H1 (cell line): ENCODE results near the gene NR2C2AP. TPM values are rescaled to one million over a fixed set of nuclear protein-coding genes. Genes with fewer than 3 reads are reported as not detected.
A peak's percentile ranks its signal among the peaks of the same experiment; 100 is the strongest.

ENCODE experiments used
- CTCF ChIA-PET: fragments of 300-600 bp; sonication (Branson Sonifier 250); formaldehyde crosslinking; loops from one replicate; lab custom pipeline; 2021; ENCODE audit not compliant: partially characterized antibody; lab: Charles Lee
- POLR2A ChIA-PET: fragments of 300-600 bp; sonication (Branson Sonifier 250); formaldehyde crosslinking; loops from one replicate; lab custom pipeline; 2021; ENCODE audit warnings: inconsistent platforms; ENCODE audit not compliant: partially characterized antibody; lab: Charles Lee
- DNase-seq, 2 experiments: peaks; one replicate each; pipeline versions ENCODE4 v3.0.0 to v3.0.0-alpha.2; 2010 to 2022; ENCODE audit warnings: low spot score in 2 of 2, low read depth in 1 of 2, mixed read lengths in 1 of 2
- FAIRE-seq: peaks from 2 replicates; lab custom pipeline; 2011; peaks lifted over from hg19 to GRCh38; lab: Jason Lieb, UNC
- H2AFZ ChIP-seq: 2 replicates; pipeline ENCODE4 v1.8.1; 2012; ENCODE audit warnings: low read length, inconsistent platforms
- H2AK5ac ChIP-seq: 2 replicates; pipeline ENCODE4 v1.6.1; 2013; ENCODE audit warnings: low read depth, low read length
- H2BK120ac ChIP-seq: replicated peaks from 2 replicates; pipeline ENCODE3; 2013; ENCODE audit warnings: low read depth, low read length, inconsistent platforms
- H2BK12ac ChIP-seq: 2 replicates; pipeline ENCODE4 v1.6.1; 2013; ENCODE audit warnings: low read depth, low read length
- H2BK15ac ChIP-seq: 2 replicates; pipeline ENCODE4 v1.6.1; 2013; ENCODE audit warnings: low read length
- H2BK20ac ChIP-seq: 2 replicates; pipeline ENCODE4 v1.6.1; 2013; ENCODE audit warnings: low read length
- H2BK5ac ChIP-seq: 2 replicates; pipeline ENCODE4 v1.6.1; 2013; ENCODE audit warnings: low read depth, low read length
- H3K14ac ChIP-seq: 2 replicates; pipeline ENCODE4 v1.6.1; 2013; ENCODE audit warnings: inconsistent platforms; ENCODE audit not compliant: insufficient read length
- H3K18ac ChIP-seq: 2 replicates; pipeline ENCODE4 v1.6.1; 2013; ENCODE audit warnings: low read length; ENCODE audit errors: extremely low read depth
- H3K23ac ChIP-seq: 2 replicates; pipeline ENCODE4 v1.6.1; 2013; ENCODE audit warnings: inconsistent platforms; ENCODE audit not compliant: insufficient read length
- H3K23me2 ChIP-seq: 2 replicates; pipeline ENCODE4 v1.6.1; 2013; ENCODE audit warnings: low read depth, low read length
- H3K27ac ChIP-seq: 2 replicates; pipeline ENCODE4 v1.6.1; 2011; ENCODE audit warnings: low read depth, low read length, inconsistent platforms
- H3K27me3 ChIP-seq, 4 experiments: replicated peaks in 1 of 4; 1 replicate in 1 of 4; 2 replicates in 3 of 4; pipeline versions ENCODE4 v1.6.1 to v1.8.1; 2011 to 2013; ENCODE audit warnings: low read length in 3 of 4, mild to moderate bottlenecking in 3 of 4, inconsistent platforms in 2 of 4, mixed read lengths in 2 of 4, moderate library complexity in 1 of 4; ENCODE audit not compliant: control insufficient read depth in 3 of 4, insufficient read depth in 3 of 4; ENCODE audit errors: extremely low read depth in 1 of 4
- H3K36me3 ChIP-seq, 4 experiments: 2 replicates each; pipeline versions ENCODE4 v1.6.1 to v1.8.1; 2011 to 2013; ENCODE audit warnings: mild to moderate bottlenecking in 4 of 4, low read length in 3 of 4, moderate library complexity in 2 of 4, control low read depth in 1 of 4, inconsistent platforms in 1 of 4; ENCODE audit not compliant: insufficient read depth in 4 of 4, control insufficient read depth in 2 of 4
- H3K4ac ChIP-seq: replicated peaks from 2 replicates; pipeline ENCODE3; 2013; ENCODE audit warnings: low read length, low read depth, mixed read lengths, inconsistent platforms; ENCODE audit not compliant: insufficient read length
- H3K4me1 ChIP-seq, 4 experiments: replicated peaks in 1 of 4; 1 replicate in 1 of 4; 2 replicates in 3 of 4; pipeline versions ENCODE4 v1.6.1 to v1.8.1; 2011 to 2013; ENCODE audit warnings: low read length in 3 of 4, inconsistent platforms in 2 of 4, mixed read lengths in 1 of 4; ENCODE audit not compliant: insufficient read depth in 4 of 4, control insufficient read depth in 3 of 4
- H3K4me2 ChIP-seq, 2 experiments: 2 replicates each; pipeline versions ENCODE4 v1.6.1 to v1.8.1; 2011 to 2013; ENCODE audit warnings: low read depth in 2 of 2, low read length in 2 of 2, control low read depth in 1 of 2, inconsistent platforms in 1 of 2, mild to moderate bottlenecking in 1 of 2; ENCODE audit not compliant: insufficient read depth in 1 of 2
- H3K4me3 ChIP-seq, 4 experiments: fragments of 200-600, 300-600 bp in 1 of 4; sonication (generic), shearing (Covaris generic), sonication (Bioruptor Twin) in 1 of 4; 2 replicates each; pipeline versions ENCODE4 v1.5.1 to v1.8.1; 2011 to 2016; ENCODE audit warnings: low read length in 4 of 4, low read depth in 3 of 4, control low read depth in 2 of 4, inconsistent platforms in 2 of 4, mild to moderate bottlenecking in 2 of 4, mixed read lengths in 1 of 4, moderate library complexity in 1 of 4; ENCODE audit not compliant: insufficient read depth in 2 of 4; ENCODE audit errors: extremely low read depth in 1 of 4
- H3K56ac ChIP-seq: replicated peaks from 2 replicates; pipeline ENCODE3; 2013; ENCODE audit warnings: low read depth, mild to moderate bottlenecking, mixed read lengths, low read length, inconsistent platforms; ENCODE audit not compliant: insufficient read length
- H3K79me1 ChIP-seq: 2 replicates; pipeline ENCODE4 v1.6.1; 2013; ENCODE audit warnings: low read depth, low read length, control low read depth
- H3K79me2 ChIP-seq, 2 experiments: 2 replicates each; pipeline versions ENCODE4 v1.6.1 to v1.8.1; 2012 to 2013; ENCODE audit warnings: low read length in 2 of 2, mild to moderate bottlenecking in 2 of 2, inconsistent platforms in 1 of 2; ENCODE audit not compliant: insufficient read depth in 2 of 2, control insufficient read depth in 1 of 2
- H3K9ac ChIP-seq, 4 experiments: replicated peaks in 1 of 4; 1 replicate in 1 of 4; 2 replicates in 3 of 4; pipeline versions ENCODE4 v1.6.1 to v1.8.1; 2011 to 2013; ENCODE audit warnings: low read depth in 3 of 4, low read length in 3 of 4, control low read depth in 2 of 4, mild to moderate bottlenecking in 2 of 4, moderate library complexity in 2 of 4, inconsistent platforms in 1 of 4; ENCODE audit errors: extremely low read depth in 1 of 4
- H3K9me3 ChIP-seq, 2 experiments: 2 replicates each; pipeline versions ENCODE4 v1.6.1 to v1.8.1; 2012 to 2013; ENCODE audit warnings: mild to moderate bottlenecking in 2 of 2, moderate library complexity in 2 of 2, control low read depth in 1 of 2, inconsistent platforms in 1 of 2, low read depth in 1 of 2, low read length in 1 of 2, mixed read lengths in 1 of 2; ENCODE audit not compliant: insufficient read depth in 2 of 2
- H4K20me1 ChIP-seq, 2 experiments: replicated peaks in 1 of 2; 2 replicates each; pipeline versions ENCODE3 to v1.8.1; 2011 to 2013; ENCODE audit warnings: inconsistent platforms in 2 of 2, low read length in 2 of 2, mild to moderate bottlenecking in 1 of 2; ENCODE audit not compliant: insufficient read depth in 2 of 2, control insufficient read depth in 1 of 2
- H4K5ac ChIP-seq: 2 replicates; pipeline ENCODE4 v1.6.1; 2013; ENCODE audit warnings: low read length, low read depth, mixed read lengths, inconsistent platforms; ENCODE audit not compliant: insufficient read length
- H4K8ac ChIP-seq: 2 replicates; pipeline ENCODE4 v1.8.0; 2013; ENCODE audit warnings: mild to moderate bottlenecking, moderate library complexity, low read length, inconsistent platforms; ENCODE audit not compliant: insufficient read depth; ENCODE audit errors: extremely low read depth
- H4K91ac ChIP-seq: replicated peaks from 2 replicates; pipeline ENCODE3; 2013; ENCODE audit warnings: low read length, mixed read lengths, inconsistent platforms; ENCODE audit not compliant: insufficient read length
- CHD1 ChIP-seq: IDR thresholded peaks from 2 replicates; pipeline ENCODE4 v1.6.1; 2012; ENCODE audit warnings: low read depth, low read length, improper control_type of control experiment
- EGR1 ChIP-seq: IDR thresholded peaks from 2 replicates; pipeline ENCODE4 v1.6.1; 2011; ENCODE audit warnings: low read depth, low read length, borderline replicate concordance
- EP300 ChIP-seq, 2 experiments: IDR thresholded peaks; 1 replicate in 1 of 2; 2 replicates in 1 of 2; pipeline ENCODE4 v1.6.1; 2011 to 2012; ENCODE audit warnings: low read depth in 2 of 2, low read length in 2 of 2, mild to moderate bottlenecking in 2 of 2, borderline replicate concordance in 1 of 2, inconsistent platforms in 1 of 2, moderate library complexity in 1 of 2
- FOSL1 ChIP-seq: IDR thresholded peaks from 2 replicates; pipeline ENCODE4 v1.6.1; 2011; ENCODE audit warnings: mild to moderate bottlenecking, low read depth, low read length, moderate library complexity; ENCODE audit not compliant: insufficient read depth
- HDAC2 ChIP-seq, 2 experiments: fragments of 300-600 bp in 1 of 2; sonication (generic) in 1 of 2; IDR thresholded peaks; 2 replicates each; pipeline ENCODE4 v1.6.1; 2011 to 2012; ENCODE audit warnings: low read depth in 2 of 2, low read length in 2 of 2, mild to moderate bottlenecking in 2 of 2, moderate library complexity in 2 of 2, borderline replicate concordance in 1 of 2, inconsistent platforms in 1 of 2
- KDM4A ChIP-seq: IDR thresholded peaks from one replicate; pipeline ENCODE4 v1.7.1; 2012; ENCODE audit warnings: low read depth, mild to moderate bottlenecking, moderate library complexity, low read length, inconsistent platforms; ENCODE audit not compliant: severe bottlenecking
- NRF1 ChIP-seq: IDR thresholded peaks from 2 replicates; pipeline ENCODE4 v1.6.1; 2011; ENCODE audit warnings: mild to moderate bottlenecking, low read depth, low read length, improper control_type of control experiment
- POU5F1 ChIP-seq: IDR thresholded peaks from 2 replicates; pipeline ENCODE4 v1.6.1; 2011; ENCODE audit warnings: low read depth, mild to moderate bottlenecking, low read length, moderate library complexity
- SUZ12 ChIP-seq: fragments of 200-600 bp; sonication (generic); IDR thresholded peaks from 2 replicates; pipeline ENCODE4 v1.6.1; 2012; ENCODE audit warnings: mild to moderate bottlenecking, inconsistent platforms, low read length, moderate library complexity, mixed read lengths
- TAF1 ChIP-seq: IDR thresholded peaks from 2 replicates; pipeline ENCODE4 v1.6.1; 2011; ENCODE audit warnings: mild to moderate bottlenecking, low read depth, low read length
- TBP ChIP-seq: IDR thresholded peaks from 2 replicates; pipeline ENCODE4 v1.6.1; 2011; ENCODE audit warnings: low read depth, low read length, improper control_type of control experiment
- WGBS, 2 experiments: shearing (Covaris generic) in 1 of 2; methylation state at CpG; one replicate each; pipeline versions ENCODE4 v1.1.6 to v1.1.7; 2013 to 2015; ENCODE audit warnings: low lambda C conversion rate in 2 of 2, mixed read lengths in 2 of 2, inconsistent platforms in 1 of 2, low coverage in 1 of 2, missing lambda C conversion rate in 1 of 2; ENCODE audit not compliant: insufficient replicate concordance in 2 of 2, insufficient coverage in 1 of 2, insufficient read length in 1 of 2; ENCODE audit errors: extremely low coverage in 1 of 2, missing lambda C conversion rate in 1 of 2; 5-methylcytosine and 5-hydroxymethylcytosine counted together
- polyA plus RNA-seq, 7 experiments: library from polyadenylated mRNA; depleted of rRNA in 3 of 7; stranded (reverse) in 5 of 7; unstranded in 2 of 7; fragments of >200 nt in 5 of 7; fragments of 200-250 nt in 2 of 7; gene quantifications; 1 replicate in 5 of 7; 2 replicates in 1 of 7; 4 replicates in 1 of 7; pipeline versions ENCODE4 v1.2.1 to v1.2.3, GENCODE V29; 2011 to 2013; ENCODE audit warnings: missing spikeins in 2 of 7, mixed read lengths in 2 of 7
- total RNA-seq: library from RNA; stranded (reverse); fragmentation: NEBNext Ultra II Directional; extraction: Animal tissue kit (Norgen Biotek cat#: 25700); gene quantifications from 2 replicates; pipeline ENCODE4 v1.2.1, GENCODE V29; 2021

NR2C2AP gene
- total and polyA plus RNA-seq, 2 of the 8 experiments (the other 6 are each of a cell fraction or from before 2014, with no cell fraction given), result 16.4 to 20.5 TPM

DNA sequence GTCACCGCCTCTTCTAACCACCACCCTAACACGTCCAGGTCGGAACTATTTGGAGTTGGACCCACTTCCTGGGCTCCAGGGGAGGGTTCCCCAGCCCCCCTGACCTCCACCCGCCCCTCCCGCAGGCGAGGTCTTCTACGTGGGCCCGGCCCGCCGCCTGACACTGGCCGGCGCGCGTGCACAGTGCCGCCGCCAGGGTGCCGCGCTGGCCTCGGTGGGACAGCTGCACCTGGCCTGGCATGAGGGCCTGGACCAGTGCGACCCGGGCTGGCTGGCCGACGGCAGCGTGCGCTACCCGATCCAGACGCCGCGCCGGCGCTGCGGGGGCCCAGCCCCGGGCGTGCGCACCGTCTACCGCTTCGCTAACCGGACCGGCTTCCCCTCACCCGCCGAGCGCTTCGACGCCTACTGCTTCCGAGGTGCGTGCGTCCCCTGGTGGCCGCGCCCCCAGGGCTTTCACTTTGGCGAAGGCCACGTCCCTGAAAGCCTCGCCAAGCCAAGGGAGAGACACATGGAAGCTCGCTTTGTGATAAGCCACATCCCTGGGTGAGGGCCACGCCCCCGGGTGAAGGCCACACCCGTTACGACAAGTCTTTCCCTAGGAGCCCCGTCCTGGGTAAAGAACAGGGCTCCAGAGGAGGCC is 21.8 kb upstream of the NR2C2AP start:
- Histone ChIP-seq H4K20me1 (no peaks in the 10 kb centered on the region), H3K4me3 (peak overlapping the region; percentile 17 to 59 (median 33)), H3K79me2 (no peaks in the 10 kb centered on the region), H3K36me3 (no peaks in the 10 kb centered on the region), H4K8ac (peak overlapping the region; percentile 76), H4K5ac (no peak overlapping the region), H2BK15ac (no peak overlapping the region), H3K23ac (no peak overlapping the region), H3K9me3 (peaks cover 4 to 5% of the 10 kb centered on the region in 2 experiments; a peak in 2 of 4 replicates), H2AK5ac (no peak overlapping the region), H4K91ac (no peak overlapping the region), H2AFZ (peak overlapping the region; percentile 65; the same call in 1 of the 2 replicates), H3K4me2 (peak overlapping the region; percentile 42 to 73), H2BK12ac (no peak overlapping the region), H3K23me2 (peaks cover 5% of the 10 kb centered on the region; the same call in 1 of the 2 replicates), H2BK5ac (no peak overlapping the region), H2BK20ac (no peak overlapping the region), H3K18ac (no peak overlapping the region), H2BK120ac (no peak overlapping the region), H3K9ac (no peak overlapping the region; a peak in 1 of 7 replicates), H3K4me1 (peaks cover 0 to 7% (median 3%) of the 10 kb centered on the region in 4 experiments; a peak in 4 of 7 replicates), H3K79me1 (no peaks in the 10 kb centered on the region), H3K4ac (no peak overlapping the region), H3K27ac (no peak overlapping the region), H3K27me3 (peaks cover 2 to 17% (median 11%) of the 10 kb centered on the region in 4 experiments), H3K56ac (no peak overlapping the region), H3K14ac (no peak overlapping the region)
- FAIRE-seq (peak; percentile 45), DNase-seq (peak; percentile 73 to 91)
- ChIA-PET CTCF (interaction anchor here (0.8 to 2.5 kb wide), 22 partner anchors 9 to 389 kb away, joined by 3 to 20 read pairs (median 4); partner anchors contain the start of genes BORCS8, NCAN and RFXANK), POLR2A (interaction anchor here (0.9 to 2.1 kb wide), 7 partner anchors 9 to 161 kb away, joined by 3 to 10 read pairs (median 4); partner anchors contain the start of genes NCAN, NR2C2AP and SLC25A42)
- 4% methylated on average over 50 of the region's 59 CpGs; no CpG with 5 or more reads in 1 of the 2 experiments for WGBS, 2 experiments
- TF ChIP-seq TAF1 (no peak), POU5F1 (no peak), TBP (peak; percentile 25; the same call in 1 of the 2 replicates), FOSL1 (no peak), EP300 (IDR thresholded peaks at IDR 0.05; ENCODE audit: borderline replicate concordance in 1 of 2, low read depth in 2 of 2, low read length in 2 of 2) (no peak), NRF1 (peak; percentile 10; the same call in 1 of the 2 replicates), SUZ12 (no peak), CHD1 (no peak), HDAC2 (IDR thresholded peaks at IDR 0.05; ENCODE audit: borderline replicate concordance in 1 of 2, low read depth in 2 of 2, low read length in 2 of 2) (no peak), EGR1 (0 out of 2 replicates have a peak, but pooled peaks have one; percentile 14), KDM4A (peak; percentile 74)
